LNCAP (cell line): ENCODE data around the gene TSPAN10.

ENCODE experiments used
- TF ChIP-seq, protein P1 (sequence below): fragments of 450-650 bp; IDR thresholded peaks from 2 replicates; pipeline ENCODE4 v1.5.1; 2017; ENCODE audit warnings: mild to moderate bottlenecking

TSPAN10 gene

DNA sequence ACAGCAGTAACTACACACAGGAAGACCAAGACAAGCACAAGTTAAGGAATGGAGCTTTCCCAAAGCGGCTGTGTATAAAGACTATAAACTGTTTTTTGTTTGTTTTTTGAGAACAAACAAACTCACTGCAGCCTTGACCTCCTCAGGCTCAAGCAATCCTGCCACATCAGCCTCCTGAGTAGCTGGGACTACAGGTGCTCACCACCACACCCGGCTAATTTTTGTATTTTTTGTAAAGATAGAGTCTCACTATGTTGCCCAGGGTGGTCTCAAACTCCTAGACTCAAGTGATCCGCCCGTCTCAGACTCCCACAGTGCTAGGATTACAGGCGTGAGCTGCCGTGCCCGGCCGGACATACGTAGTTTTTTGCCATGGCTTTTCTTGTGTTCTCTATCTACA, 23.4 kb downstream of the TSPAN10 start:
- TF ChIP-seq, protein P1, sequence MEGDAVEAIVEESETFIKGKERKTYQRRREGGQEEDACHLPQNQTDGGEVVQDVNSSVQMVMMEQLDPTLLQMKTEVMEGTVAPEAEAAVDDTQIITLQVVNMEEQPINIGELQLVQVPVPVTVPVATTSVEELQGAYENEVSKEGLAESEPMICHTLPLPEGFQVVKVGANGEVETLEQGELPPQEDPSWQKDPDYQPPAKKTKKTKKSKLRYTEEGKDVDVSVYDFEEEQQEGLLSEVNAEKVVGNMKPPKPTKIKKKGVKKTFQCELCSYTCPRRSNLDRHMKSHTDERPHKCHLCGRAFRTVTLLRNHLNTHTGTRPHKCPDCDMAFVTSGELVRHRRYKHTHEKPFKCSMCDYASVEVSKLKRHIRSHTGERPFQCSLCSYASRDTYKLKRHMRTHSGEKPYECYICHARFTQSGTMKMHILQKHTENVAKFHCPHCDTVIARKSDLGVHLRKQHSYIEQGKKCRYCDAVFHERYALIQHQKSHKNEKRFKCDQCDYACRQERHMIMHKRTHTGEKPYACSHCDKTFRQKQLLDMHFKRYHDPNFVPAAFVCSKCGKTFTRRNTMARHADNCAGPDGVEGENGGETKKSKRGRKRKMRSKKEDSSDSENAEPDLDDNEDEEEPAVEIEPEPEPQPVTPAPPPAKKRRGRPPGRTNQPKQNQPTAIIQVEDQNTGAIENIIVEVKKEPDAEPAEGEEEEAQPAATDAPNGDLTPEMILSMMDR = no peak

DNA sequence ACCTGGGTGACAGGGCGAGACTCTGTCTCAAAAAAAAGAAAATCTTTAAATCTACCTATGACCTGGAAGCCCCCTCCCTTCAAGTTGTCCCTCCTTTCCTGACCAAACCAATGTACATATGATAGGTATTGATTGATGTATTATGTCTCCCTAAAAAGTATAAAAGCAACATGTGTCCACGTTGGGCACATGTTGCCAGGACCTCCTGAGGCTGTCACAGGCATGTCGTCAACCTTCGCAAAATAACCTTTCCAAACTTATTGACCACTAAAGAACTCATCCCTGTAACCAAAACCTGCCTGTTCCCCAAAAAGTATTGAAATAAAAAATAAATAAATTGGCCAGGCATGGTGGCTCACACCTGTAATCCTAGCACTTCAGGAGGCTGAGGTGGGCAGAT, 25.0 kb downstream of the TSPAN10 start:
- TF ChIP-seq, protein P1 = no peak

DNA sequence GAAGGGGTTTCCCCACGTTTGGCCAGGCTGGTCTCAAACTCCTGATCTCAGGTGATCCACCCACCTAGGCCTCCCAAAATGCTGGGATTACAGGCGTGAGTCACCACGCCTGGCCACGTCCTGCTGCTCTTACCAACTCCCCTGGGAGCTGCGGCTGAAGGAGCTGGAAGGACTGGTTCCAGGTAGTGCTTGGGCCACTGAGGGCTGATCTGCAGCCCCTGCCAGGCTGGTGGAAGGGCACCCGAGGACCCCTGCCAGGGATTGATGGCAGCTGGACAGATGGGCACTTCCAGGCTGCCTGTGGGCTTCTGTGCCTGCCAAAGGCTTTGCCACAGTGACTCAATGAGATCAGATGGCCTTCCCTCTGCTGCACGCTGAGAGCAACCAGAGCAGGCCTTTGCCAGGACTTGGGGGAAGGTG, 27.1 kb downstream of the TSPAN10 start:
- TF ChIP-seq, protein P1 = no peak

GRCh38 chr17:81665205-81666091, 28.5 kb downstream of the TSPAN10 start:
- TF ChIP-seq, protein P1 = no peak

DNA sequence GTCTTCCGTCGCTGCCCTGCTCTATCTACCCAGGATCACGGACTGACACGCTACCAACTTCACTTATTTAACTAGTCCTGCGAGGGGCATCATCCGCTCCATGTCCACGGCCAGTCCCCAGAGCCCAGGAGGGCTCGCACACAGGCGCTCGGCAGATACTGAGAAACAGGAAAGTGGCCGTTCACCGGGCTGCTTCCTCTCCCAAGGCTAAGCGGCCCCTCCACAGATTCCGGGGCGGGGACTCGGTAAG, 29.0 kb downstream of the TSPAN10 start:
- TF ChIP-seq, protein P1 = no peak

DNA sequence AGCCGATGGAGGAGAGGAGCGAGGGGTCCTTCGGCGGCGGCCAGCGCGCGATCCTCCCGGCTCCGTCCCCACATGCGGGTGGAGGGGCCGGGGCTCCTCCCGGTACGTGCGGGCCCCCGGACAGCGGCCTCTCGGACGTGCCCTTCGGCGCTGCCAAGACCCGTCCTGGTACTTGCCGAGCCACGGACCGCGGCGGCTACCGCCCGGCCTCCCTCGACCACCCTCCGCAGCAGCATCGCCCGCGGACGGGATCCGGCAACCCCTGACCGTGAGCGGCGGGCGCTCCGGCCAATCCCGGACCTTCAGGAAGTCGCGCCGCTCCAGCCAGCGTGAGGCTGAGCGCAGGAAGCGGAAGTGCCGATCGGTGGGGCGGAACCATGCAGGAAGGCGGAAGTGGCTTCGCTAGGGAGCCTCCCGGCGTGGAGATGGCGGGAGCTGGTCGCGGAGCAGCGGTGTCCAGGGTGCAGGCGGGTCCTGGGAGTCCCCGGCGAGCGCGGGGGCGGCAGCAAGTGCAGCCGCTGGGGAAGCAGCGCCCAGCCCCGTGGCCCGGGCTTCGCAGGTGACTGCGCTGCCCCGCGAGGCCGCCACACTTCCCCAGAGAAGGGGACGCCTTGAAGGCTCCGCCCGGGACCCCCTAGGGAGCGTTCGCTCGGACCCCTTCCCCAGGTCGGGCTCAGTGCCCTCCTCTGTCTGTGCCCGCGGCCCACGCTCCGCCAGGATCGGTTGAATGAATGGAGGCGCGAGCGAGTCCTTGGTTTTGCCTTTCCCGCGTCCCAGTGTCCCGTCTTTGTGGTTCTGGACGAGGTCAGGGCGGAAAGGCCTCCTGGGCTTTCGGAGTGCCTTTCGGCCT, 29.6 kb downstream of the TSPAN10 start, which contains the start of the genes CCDC137 and OXLD1:
Gene CCDC137 (plus strand): TSS at position 396 of the 850 bp plus-strand sequence. CDS start 30 bp downstream, at position 426.
Gene OXLD1 (minus strand): TSS at position 264 of the 850 bp plus-strand sequence. CDS start 28 bp downstream, at position 236.
- TF ChIP-seq, protein P1 = no peak

DNA sequence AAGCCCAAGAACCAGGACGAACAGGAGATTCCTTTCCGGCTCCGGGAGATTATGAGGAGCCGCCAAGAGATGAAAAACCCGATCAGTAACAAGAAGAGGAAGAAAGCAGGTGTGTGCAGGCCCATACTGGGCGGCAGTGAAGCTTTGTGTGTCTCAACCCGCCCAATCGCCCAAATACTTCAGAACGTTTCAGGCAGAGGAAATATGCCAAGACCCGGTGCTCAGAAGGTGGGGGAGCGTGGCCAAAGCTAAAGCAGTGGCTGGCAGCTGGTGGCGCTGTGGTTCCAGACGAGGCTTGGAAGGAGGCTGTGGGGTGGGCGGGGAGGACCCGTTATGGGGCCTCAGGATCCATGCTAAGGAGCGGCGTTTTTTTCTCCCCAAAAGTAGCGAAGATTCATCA, 30.8 kb downstream of the TSPAN10 start:
- TF ChIP-seq, protein P1 = no peak
